C1 segment of cervical spinal cord (tissue), 14 donors: ENCODE measurements around the gene KCTD18.

Source experiments
- DNase-seq, 14 donors: peaks; one replicate each; lab custom pipeline; 2025; lab: John Stamatoyannopoulos, UW

Gene KCTD18

GRCh38 chr2:200455958-200456421, 53.9 kb downstream of the KCTD18 start:
- DNase-seq, result peak in 2 of 14 donors; percentile 16 to 32

- no peak for DNase-seq
Observed at GRCh38 chr2:200454927-200455801, 54.7 kb downstream of the KCTD18 start.

DNA sequence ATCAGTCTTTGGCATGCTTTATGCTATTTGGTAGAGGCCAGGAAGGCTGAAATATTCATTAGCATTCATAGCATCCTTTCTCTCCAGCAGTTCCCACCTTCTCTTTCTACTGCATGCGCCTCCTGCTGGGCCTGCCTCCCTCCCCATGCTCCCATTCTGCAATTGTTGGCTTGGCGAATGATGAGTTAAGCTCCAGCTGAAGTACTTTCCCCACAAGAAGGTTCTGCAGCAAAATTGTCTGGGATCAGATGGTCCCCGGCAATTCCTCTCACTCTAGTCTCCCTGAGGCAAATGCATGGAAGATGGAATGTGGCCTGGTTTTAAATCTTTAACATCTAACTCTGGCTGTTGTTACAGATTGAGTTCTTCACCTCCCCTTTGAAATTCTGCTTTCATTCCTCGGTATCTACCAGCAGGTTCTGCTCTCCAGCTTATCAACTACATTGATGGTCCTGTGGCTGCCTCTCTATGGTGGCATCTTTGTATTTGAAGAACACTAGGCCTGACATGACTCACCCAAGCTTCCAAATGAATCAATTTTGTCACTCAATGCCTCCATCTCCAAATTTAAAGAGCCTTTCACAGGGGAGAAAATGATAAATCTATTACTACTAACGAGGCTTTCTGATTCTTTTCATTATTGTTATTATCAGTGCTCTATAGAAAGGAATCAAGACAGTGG, 55.9 kb downstream of the KCTD18 start:
- DNase-seq, result no peak

DNA sequence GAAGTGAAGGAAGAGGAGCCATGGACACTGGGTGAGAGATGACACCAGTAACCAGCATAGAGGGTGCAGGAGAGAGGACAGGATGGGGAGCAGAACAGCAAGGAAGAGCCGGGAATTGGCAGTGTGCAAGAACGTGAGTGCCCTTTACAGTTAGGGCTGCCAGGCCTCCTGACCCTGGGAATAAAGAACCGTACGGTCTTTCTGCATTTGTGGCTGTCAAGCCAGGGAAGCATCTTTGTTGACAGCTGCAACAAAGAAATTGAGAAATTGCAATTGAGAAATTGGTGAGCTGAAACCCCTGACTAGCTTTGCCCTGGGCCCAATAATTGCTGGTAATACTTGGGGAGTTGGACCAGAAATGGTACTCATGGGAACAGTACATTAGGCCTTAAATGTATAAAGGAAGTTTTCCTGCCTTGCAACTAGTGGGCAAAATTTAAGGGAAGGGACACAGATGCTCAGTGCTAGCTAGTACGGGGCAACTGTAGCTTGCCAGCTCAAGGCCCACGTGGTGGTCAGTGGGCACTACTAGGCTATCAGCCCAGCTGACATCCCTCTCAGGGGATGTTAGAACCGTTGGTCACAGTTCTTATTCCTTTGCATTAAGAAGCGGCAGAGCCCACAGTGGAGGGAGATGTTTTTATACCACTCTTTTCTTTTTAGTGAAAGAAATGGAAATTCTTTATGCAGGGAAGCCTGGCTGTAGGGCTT, 56.6 kb downstream of the KCTD18 start:
- no peak for DNase-seq

GRCh38 chr2:200452377-200452776, 57.5 kb downstream of the KCTD18 start:
- DNase-seq, result no peak

DNA sequence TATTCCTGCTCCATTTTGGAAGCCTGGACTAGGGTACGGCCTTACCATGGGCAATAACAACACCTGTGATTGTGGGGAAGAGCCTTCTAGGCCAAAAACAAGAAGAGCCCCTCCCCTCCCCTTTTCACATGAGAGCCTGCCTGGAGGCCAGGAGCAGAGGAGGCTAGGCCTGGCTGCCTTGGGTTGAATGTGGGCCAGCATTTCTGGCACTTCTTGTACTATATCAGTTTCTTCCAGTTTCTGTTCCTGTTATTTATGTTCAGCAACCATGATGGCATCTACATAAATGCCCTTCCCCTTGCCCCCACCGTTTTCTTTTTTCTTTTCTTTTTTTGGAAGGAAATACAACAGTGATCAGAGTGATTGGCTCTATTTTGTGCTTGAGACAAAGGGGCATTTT, 58.4 kb downstream of the KCTD18 start:
- DNase-seq, result no peak

GRCh38 chr2:200450288-200450687, 59.6 kb downstream of the KCTD18 start:
- DNase-seq, result no peak

DNA sequence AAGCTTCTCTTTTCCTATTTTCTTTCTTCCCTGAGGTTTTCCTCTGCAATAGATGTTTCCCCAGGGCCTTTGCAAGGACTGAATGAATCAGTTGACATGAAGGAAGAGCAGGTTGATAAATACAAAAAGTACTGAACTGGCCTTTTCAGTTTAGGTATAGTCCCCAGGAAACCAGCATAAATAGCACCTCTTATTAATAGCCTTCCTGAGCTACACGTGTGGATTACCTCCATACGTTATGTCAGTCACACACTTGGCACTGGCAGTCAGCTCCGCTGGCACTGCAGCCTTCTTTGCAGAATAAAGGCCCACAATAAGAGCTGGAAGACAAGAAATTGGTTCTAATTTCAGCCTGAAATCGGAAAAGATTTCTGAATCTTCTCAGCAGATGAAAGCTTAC, 60.7 kb downstream of the KCTD18 start:
- no peak for DNase-seq

GRCh38 chr2:200448455-200448854, 61.4 kb downstream of the KCTD18 start:
- DNase-seq, result no peak

DNA sequence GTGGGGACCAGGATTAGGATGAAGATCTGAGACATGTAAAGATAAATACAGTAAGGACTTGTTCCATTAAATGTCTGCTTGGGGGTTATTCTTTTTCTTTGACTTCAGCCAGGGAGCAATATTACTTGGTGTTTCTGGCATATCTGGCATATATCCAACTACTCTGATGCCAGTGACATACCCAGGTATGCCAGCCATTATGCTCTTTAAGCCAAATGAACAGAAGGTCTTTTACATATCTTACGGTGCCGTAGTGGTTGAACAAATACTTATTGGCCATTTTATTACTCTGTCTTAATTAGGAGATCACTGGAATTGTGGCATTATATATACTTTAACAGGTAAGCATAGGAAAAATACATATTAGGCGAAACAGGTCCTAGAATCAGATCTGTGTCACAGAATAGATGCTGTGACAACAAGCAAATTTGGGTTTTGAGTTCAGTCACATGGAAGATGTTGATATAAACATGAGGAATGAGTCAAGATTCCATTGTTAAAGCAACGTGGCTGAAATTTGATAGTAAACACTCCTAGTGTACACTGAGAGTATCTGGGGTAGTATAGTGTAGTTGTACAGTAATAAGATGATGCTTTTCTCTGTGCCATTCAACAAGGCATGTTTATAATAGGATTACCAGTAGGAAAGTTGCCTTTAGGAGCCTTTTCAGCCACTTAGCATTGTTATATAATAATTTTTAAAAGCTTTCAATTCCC, 62.6 kb downstream of the KCTD18 start:
- peak in 1 of 14 donors; percentile 38 for DNase-seq

GRCh38 chr2:200446612-200447011, 63.3 kb downstream of the KCTD18 start:
- DNase-seq, result no peak

DNA sequence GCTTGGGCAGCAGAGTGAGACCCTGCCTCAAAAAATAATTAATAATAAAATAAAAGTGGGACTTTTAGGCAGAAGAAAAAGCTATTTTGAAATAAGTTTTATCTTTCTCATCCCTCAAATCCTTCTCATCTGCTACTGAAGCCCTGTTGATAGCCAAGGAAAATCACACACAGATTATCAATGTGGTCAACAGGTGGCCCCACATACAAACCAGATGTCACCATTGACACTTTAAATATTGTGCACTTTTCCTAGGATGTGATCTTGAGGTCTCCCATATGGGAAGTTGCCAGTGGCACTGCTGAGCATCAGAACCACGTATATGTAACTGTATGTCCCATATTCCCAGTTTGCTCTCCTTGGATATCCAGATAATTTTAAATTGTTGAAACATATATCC, 64.6 kb downstream of the KCTD18 start:
- DNase-seq, result no peak

DNA sequence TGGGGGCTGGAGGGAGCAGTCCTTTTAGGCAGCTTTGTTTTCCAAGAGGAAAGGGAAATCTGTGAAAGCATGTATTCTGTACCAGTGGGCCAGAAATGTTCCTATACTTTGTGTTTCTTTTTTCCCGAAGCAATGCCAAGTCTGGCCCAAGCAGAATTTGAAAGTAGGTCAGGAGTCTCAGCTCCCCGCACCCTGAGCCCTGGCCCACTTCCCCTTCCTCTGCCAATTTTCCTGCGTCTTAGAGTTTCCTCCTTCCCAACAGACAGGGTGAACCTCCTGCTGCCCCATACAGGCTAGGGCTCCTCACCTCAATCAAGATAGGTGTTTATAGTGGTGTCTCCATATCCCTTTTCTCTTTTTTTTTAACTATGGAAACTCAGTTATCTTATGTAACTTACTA, 65.3 kb downstream of the KCTD18 start:
- DNase-seq, result no peak

GRCh38 chr2:200443916-200444315, 66.0 kb downstream of the KCTD18 start:
- DNase-seq, result no peak

GRCh38 chr2:200443376-200443775, 66.5 kb downstream of the KCTD18 start:
- DNase-seq, result no peak

- DNase-seq, result no peak
Observed at GRCh38 chr2:200442471-200442870, 67.4 kb downstream of the KCTD18 start.

DNA sequence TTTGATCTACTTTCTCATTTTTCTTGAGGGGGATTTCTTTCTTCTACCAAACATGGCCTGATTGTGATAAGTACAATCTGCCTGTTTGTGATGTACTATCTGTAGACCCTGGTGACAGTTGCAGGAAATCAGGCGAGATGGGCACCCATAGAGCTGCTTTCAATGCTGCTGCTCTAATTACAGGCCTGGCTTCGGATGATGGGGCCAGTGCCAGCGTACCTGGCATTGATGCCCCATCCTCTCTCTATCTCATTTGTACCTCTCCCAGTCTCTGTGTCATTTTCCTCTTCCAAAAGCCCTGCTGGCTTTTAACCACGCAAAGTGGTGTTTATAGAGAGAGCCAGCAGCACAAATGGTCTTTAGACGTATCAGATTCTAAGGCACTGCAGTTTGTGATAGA, 69.9 kb downstream of the KCTD18 start:
- peak in 1 of 14 donors; percentile 77 for DNase-seq
